ENCODE data around the gene C10orf90.

C10orf90 gene

GRCh38 chr10:126536148-126536547, 134.3 kb downstream of the C10orf90 start:
- TF ChIP-seq MAX (IDR thresholded peaks at IDR 0.05) (no peak), REST (IDR thresholded peaks at IDR 0.05; ENCODE audit: low read depth) (peak; percentile 75)

GRCh38 chr10:126533644-126534043, 136.8 kb downstream of the C10orf90 start:
- TF ChIP-seq EGR1 (IDR thresholded peaks at IDR 0.05): no peak
- TF ChIP-seq CREB1 (IDR thresholded peaks at IDR 0.05; ENCODE audit: low read depth): no peak
- no peak for TF ChIP-seq ZBTB7A (IDR thresholded peaks at IDR 0.05; ENCODE audit: low read depth)
- no peak for TF ChIP-seq TEAD4 (IDR thresholded peaks at IDR 0.05)
- TF ChIP-seq FOXM1 (IDR thresholded peaks at IDR 0.05; ENCODE audit: borderline replicate concordance, low read depth): no peak
- TF ChIP-seq TAF1 (IDR thresholded peaks at IDR 0.05; ENCODE audit: low read depth): no peak
- TF ChIP-seq TCF12 (IDR thresholded peaks at IDR 0.05; ENCODE audit: low read depth): no peak
- no peak for TF ChIP-seq EP300 (IDR thresholded peaks at IDR 0.05; ENCODE audit: borderline replicate concordance)
- TF ChIP-seq CEBPB (IDR thresholded peaks at IDR 0.05): no peak
- no peak for TF ChIP-seq REST (IDR thresholded peaks at IDR 0.05; ENCODE audit: low read depth)
- no peak for TF ChIP-seq MAX (IDR thresholded peaks at IDR 0.05)
- no peak for TF ChIP-seq NFIC (IDR thresholded peaks at IDR 0.05)
- TF ChIP-seq RAD21 (IDR thresholded peaks at IDR 0.05; ENCODE audit: low read depth): no peak
- no peak for TF ChIP-seq USF1 (IDR thresholded peaks at IDR 0.05)
- TF ChIP-seq YY1 (IDR thresholded peaks at IDR 0.05; ENCODE audit: low read depth): no peak

GRCh38 chr10:126528315-126528835, 142.1 kb downstream of the C10orf90 start:
- TF ChIP-seq TCF12 (IDR thresholded peaks at IDR 0.05; ENCODE audit: low read depth) (no peak), REST (IDR thresholded peaks at IDR 0.05; ENCODE audit: low read depth) (no peak), TEAD4 (IDR thresholded peaks at IDR 0.05) (no peak), ZBTB7A (IDR thresholded peaks at IDR 0.05; ENCODE audit: low read depth) (no peak), TAF1 (IDR thresholded peaks at IDR 0.05; ENCODE audit: low read depth) (no peak), USF1 (IDR thresholded peaks at IDR 0.05) (no peak), CEBPB (IDR thresholded peaks at IDR 0.05) (no peak), EP300 (IDR thresholded peaks at IDR 0.05; ENCODE audit: borderline replicate concordance) (no peak), YY1 (IDR thresholded peaks at IDR 0.05; ENCODE audit: low read depth) (no peak), NFIC (IDR thresholded peaks at IDR 0.05) (no peak), CREB1 (IDR thresholded peaks at IDR 0.05; ENCODE audit: low read depth) (no peak), RAD21 (IDR thresholded peaks at IDR 0.05; ENCODE audit: low read depth) (no peak), EGR1 (IDR thresholded peaks at IDR 0.05) (no peak), FOXM1 (IDR thresholded peaks at IDR 0.05; ENCODE audit: borderline replicate concordance, low read depth) (no peak), MAX (IDR thresholded peaks at IDR 0.05) (no peak)

GRCh38 chr10:126527645-126528314, 142.7 kb downstream of the C10orf90 start:
- TF ChIP-seq USF1 (IDR thresholded peaks at IDR 0.05): no peak
- no peak for TF ChIP-seq TEAD4 (IDR thresholded peaks at IDR 0.05)

Data from Ishikawa (cell line).